Glomerular endothelial cell (primary cell): ENCODE results near the gene RIC1. TPM values are rescaled to one million over a fixed set of nuclear protein-coding genes. Genes with fewer than 3 reads are reported as not detected.
"Not testable (repeated sequence)": the region's sequence is repeated elsewhere in the genome, so short reads cannot be mapped to it uniquely, and the experiment has no call there.

Experiments
- DNase-seq: peaks from one replicate; pipeline ENCODE4 v3.0.0-alpha.2; 2011; ENCODE audit warnings: low read depth, low spot score; ENCODE audit errors: extremely low read depth
- total RNA-seq: library from RNA; depleted of rRNA; stranded (reverse); fragments of >200 nt; gene quantifications from 2 replicates; pipeline ENCODE4 v1.2.3, GENCODE V29; 2015

The RIC1 gene
- total RNA-seq, 1 donor from 2014 or later: 36.7 TPM

- no peak for DNase-seq
Measured at GRCh38 chr9:5667391-5667790, 38.5 kb downstream of the RIC1 start.

DNA sequence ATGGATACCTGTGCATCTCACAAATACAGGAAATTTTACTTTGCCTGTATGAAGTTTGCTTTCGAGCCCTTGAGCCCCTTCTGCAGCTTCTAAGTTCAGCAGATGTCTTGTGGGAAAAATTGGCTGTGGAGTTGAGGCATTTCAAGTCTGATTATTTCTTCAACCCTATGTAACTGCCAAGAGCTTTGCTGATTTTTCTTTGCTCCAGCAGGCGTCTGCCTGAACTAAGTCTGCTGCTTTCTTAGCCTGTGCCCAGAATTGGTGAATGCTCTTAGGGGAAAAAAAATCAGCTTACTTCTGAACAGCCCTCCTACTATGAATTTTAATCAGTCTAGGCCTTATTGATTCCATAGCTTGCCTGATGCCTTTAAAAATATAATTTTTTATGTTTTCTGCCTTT lies 41.2 kb downstream of the RIC1 start:
- DNase-seq: no peak

DNA sequence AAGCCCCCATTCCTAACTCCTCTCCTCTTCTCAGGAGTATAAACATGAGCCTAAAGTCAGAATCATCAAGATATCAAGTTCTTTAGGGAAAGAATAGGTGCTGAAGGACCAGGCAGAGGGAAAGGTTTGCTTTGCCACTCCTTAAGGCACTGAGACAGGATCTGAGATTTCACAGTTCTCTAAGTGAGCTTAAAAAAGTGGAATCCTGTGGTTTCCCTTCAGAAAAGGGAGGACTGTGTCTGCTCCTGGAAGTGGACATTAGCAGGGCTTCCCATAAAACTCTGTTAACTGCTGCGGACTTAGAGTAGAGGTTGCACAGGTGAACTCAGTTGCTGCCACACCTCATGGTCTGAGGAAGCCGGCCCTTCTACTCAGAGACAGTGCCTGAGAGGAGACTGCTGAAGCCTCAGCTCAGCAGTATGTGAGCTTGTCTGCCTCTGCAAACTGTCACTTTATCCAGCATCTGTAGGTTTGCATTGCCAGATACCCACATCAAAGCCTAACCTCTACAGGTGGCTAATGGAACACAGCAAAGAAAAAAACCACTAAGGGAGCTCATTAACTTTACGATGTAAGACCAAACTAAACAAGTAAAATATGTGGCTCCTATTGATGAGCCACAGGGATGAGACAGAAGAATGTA lies 42.9 kb downstream of the RIC1 start:
- DNase-seq: no peak

GRCh38 chr9:5675046-5675445 lies 46.1 kb downstream of the RIC1 start:
- DNase-seq: not testable (repeated sequence)

GRCh38 chr9:5683591-5683990 lies 54.7 kb downstream of the RIC1 start:
- DNase-seq: not testable (repeated sequence)

GRCh38 chr9:5684101-5684500 lies 55.2 kb downstream of the RIC1 start:
- no peak for DNase-seq

- DNase-seq: peak; percentile 65
Measured at GRCh38 chr9:5688109-5688508, 59.2 kb downstream of the RIC1 start.

DNA sequence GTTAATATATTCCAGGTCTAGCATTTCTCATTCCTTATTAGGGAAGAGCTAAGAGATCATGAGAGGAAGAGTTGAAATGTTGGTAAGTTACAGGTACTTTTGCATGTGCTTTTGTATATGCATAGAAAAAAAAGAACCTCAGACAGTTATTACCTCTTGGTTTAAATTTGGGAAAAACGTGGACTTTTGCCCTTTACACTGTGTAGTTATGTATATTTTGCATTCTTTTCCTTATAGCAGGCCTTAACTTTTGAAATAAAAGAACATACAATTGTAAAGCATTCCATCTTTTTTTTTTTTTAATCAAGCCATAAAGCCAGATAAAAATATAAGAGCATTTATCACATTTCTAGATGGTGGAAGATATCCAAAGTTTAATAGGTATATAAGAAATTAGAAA lies 61.4 kb downstream of the RIC1 start:
- no peak for DNase-seq

GRCh38 chr9:5695860-5696259 lies 67.0 kb downstream of the RIC1 start:
- no peak for DNase-seq

DNA sequence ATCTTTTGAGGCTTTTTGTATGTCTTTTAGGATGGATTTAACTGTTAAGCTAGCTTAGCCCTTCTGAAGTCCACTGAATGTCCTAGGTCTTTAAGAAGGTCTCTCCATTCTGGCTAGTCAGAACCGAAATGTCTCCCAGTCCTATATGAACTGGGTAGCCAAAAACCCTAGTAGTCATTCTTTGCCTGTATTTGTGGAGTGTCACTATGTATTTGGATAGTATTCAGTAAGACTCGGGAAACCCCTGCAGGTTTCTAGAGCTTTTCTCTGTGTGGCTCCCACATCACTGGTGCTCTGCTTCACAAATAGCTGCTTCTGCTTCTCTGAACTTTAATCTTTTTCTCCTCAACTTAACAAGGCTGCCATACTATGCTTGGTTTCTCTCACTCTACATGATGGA lies 68.0 kb downstream of the RIC1 start:
- no peak for DNase-seq

- DNase-seq: no peak
Measured at GRCh38 chr9:5698004-5698403, 69.1 kb downstream of the RIC1 start.

- DNase-seq: no peak
Measured at GRCh38 chr9:5698810-5699556, 70.1 kb downstream of the RIC1 start.

GRCh38 chr9:5708414-5708813 lies 79.5 kb downstream of the RIC1 start:
- DNase-seq: no peak

DNA sequence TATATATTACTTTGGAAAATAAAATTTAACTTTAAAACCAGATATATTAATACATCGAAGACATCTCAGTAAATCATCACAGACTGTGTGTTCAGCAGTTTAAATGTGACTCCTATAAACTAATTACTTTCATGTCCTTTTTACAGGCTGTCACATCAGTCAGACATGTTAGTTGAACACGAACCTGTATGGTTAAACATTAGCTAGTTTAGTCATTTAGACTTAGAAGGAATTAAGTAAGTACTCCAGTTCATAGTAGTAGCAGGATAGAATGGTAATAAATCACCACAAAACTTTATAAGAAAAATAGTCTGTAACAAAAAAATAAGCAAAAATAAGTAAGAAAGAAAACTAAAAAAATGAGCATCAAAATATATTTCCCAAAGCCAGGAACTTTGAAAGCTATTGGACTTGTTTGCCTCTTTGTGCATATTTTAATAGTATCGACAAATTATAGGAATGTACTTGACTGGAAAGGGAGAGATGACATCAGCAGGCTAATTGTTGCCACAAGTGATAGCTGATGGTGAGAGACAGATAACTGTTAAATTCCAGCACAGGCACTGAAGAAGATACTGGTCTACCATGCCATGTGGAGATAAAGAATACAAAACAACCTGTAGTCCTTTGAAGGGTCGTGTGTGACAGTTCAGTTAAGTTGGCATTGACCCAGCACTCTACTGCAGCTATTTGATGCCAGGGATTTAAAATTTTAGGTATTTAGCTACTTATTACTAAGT lies 83.9 kb downstream of the RIC1 start:
- DNase-seq: no peak

DNA sequence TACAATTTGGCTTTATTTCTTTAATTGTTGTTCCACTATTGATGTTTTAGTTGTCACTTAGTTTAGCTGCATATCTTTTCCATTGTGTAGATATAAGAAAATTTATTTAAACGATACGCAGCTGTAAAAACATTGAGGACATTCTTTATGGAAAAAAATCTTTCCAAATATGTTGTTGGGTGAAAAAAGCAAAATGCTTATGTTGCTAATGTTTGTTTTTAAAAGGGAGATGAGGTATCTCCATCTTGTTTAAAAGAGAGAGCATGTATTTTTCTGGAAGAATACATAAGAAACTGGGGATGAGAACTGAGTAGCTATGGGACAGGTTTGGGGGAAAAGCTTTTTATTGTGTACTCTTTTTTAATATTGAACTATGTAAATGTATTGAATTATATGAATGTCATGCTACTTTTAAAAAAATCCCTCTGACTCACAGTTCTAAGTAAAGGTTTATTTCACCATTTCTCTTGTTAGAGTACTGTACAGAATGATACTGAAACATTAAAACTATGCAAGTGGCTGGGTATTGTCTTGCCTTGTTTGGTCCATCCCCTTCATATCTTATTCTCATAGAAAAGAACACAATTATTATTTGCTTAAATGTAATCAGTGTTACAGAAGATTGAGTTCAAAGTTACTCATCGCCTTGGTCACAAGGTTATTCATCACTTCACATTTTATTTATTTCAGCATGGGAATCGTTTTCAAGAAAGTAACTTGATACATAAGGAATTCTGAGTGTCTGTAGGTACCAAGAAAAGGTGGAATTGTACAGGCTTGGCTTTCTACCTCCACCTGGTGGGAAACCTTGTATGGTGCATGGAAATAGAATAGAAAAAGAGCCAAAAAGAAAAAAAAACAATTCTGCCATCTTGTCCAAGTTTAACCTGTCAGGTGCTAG lies 85.8 kb downstream of the RIC1 start:
- no peak for DNase-seq

GRCh38 chr9:5715548-5716127 lies 86.7 kb downstream of the RIC1 start:
- DNase-seq: no peak

GRCh38 chr9:5717434-5717833 lies 88.5 kb downstream of the RIC1 start:
- DNase-seq: not testable (repeated sequence)

DNA sequence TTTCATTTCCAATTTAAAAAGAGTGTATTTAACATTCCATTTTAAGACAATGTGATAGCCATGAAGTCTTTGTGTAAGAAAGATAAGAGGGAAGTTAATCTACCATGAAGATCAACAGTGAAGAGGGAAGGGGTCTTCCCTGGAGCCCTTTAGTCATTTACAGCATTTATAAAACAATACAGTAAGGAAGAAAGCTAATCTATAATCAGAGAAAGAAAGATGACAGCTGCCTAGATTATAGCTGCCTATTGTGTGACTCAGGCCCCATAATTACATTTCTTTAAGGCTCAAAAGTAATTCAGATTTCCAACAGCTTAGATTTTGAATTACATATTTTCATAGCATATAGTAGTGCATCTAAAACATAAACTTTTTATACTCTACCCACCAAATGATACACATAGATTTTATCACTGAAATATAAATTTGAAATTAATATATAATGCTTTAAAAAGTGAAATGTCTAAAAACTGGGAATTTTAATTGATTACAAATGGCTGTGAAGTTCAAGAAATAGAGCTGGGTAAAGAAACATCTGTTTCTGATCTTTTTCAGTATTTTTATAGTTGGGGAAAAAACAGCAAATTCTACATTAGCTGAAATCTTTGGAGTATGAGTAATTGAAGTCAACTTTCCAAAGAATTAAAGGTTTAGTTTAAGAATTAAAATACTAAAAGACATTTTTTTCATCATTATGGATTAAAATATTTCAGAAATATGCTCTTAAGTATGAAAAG lies 89.6 kb downstream of the RIC1 start:
- DNase-seq: no peak

DNA sequence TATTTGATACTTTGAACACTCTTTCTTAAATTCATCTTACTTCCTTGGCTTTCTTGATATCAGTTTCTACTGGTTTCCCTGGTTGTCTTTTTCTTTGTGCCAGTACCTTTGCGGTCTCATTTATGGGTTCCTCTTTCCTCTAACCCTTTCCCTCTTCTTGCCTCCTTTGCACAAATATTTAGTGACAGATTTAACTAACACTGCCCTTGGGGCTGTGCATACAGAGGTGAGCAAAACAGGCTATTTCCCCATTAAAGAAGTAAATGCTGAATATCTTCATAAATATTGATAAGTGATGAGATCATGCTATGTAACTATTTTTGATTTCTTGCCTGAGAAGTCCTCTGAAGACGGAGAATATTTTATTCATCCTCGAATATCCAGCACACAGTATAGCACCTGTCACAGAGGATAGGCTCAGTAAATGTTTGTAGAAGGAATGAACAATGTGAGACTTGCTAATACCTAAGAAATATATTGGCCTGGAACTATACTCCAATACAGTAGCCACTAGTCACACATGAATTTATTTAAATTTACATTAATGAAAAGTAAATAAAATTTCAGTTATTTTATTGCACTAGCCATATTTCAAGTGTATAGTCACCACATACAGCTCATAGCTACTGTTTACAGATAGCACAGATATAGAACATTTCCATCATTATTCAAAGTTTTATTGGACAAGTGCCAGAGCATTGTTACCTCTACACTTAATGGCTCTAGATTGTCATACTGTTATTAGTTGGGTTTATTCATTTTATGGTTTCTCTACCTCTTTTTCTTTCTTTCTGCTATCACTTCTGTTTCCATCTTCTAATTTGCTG lies 90.4 kb downstream of the RIC1 start:
- peak; percentile 65 for DNase-seq
